Measurements from ENCODE around the gene LILRB2.
"Not testable (repeated sequence)": the region's sequence is repeated elsewhere in the genome, so short reads cannot be mapped to it uniquely, and the experiment has no call there.

The LILRB2 gene
- 0 to 0.22 reads per million in 2 donors for total RNA-seq

DNA sequence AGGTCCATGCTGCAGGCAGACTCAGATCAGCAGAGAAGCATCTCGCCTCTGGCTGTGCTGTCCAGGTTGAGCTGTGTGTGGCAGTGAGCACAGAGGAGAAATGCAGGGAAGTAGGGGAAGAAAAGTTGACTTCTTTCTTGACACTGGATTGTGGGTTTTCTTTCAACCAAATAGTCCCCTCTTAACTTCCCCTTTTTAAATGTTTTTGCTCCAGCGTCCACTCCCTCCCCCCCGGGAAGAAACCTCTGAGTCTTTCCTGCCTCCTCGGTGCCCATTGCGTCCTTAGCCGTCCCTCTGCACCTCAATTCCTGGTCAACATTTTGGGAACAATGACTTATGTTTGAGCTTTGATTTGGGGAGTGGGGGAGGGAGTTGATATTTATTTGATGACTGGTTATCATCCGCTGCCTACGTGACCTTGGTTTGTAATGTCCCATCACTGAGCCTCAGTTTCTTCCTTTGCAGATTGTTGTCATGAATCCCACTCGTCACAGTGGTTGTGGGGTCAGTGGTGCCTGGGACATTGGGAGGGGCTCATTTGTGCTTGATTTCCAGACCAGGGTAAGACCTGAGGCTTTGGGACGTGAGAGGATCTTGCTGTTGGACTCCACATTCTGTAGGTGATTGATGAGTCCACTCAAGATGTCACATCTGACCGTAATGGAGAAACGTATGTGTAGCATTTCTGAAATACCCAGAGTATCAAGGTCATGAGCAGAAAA, at the start of gene LILRB2:
LILRB2 (minus strand) TSS at position 104 of the 722 bp plus-strand sequence. CDS start 614 bp downstream, outside the sequence.
- no peak for DNase-seq

DNA sequence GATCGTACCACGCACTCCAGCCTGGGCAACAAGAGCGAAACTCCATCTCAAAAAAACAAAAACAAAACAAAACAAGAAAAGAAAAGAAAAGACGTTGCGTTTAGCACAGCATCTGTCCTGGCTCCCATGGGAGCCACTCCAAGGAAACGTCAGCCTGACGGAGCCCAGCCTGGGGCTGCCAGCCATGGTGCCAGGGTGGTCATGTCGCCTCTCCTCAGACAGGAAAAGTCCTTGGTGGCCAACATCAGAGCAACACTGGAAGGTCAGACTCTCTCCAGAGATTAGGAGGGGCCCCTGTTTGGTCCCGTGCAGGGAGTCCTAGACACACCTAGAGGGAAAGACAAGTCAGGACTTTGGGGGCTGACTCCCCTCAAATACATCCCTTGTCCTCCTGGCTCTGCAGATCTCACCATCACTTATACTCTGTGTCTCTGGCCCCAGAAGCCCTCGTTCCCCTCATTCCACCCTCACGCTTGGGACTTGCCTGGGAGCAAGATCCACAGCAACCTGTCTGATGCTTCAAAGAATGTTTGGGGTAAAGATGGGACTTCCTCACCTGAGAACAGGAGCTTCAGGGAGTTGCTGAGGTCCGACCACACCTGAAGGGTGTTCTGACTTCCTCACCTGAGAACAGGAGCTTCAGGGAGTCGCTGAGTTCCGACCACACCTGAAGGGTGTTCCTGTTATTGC, 48.7 kb upstream of the LILRB2 start:
- DNase-seq: no peak

DNA sequence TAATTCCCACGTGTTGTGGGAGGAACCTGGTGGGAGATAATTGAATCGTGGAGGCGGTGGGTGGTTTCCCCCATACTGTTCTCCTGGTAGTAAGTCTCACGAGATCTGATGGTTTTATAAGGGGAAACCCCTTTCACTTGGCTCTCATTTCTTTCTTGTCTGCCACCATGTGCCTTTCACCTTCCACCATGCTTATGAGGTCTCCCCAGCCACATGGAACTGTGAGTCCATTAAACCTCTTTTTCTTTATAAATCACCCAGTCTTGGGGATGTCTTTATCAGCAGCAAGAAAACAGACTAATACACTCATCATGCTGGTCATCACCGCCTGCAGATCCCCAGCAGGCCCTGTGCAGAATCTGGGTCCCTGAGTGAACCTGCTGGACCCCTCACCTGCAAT, 47.9 kb upstream of the LILRB2 start:
- not testable (repeated sequence) for DNase-seq

DNA sequence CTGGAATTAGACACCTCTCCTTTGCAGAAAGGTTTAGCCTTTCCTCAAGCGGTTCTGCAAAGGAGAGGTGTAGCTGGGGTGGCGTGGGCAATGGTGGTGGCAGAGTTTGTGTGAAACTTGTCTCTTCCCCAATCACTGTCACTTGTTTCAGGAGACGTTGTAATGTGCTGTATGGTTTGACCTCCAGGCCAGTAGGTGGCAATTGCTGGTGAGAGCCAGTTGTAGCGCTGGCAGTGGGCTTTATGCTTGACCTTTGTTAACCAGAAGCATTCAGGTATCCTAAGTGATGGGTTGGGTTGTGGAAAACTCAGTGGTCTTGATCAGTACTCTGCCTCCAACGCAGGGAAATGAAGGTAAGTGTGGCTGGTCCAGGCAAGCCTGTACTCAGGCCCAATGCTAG, 44.7 kb upstream of the LILRB2 start:
- no peak for DNase-seq

DNA sequence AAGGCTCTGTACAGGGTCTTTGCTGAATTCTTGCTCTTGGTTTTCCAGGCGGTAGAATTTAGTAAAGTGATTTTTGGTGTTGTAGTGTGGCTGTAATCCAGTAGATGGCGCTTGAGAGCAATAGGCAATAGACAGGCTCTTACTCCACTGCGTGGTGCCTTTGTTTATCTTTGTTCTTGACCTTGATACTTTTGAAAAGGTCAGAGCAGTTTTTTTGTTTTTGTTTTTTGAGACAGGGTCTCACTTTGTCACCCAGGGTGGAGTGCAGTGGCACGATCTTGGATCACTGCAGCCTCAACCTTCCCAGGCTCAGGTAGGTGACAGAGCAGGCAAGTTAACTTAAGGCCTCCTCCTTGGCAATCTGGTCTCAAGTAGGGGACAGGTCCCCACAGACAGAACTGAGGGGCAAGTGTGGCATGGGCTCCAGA, 44.3 kb upstream of the LILRB2 start:
- no peak for DNase-seq

DNA sequence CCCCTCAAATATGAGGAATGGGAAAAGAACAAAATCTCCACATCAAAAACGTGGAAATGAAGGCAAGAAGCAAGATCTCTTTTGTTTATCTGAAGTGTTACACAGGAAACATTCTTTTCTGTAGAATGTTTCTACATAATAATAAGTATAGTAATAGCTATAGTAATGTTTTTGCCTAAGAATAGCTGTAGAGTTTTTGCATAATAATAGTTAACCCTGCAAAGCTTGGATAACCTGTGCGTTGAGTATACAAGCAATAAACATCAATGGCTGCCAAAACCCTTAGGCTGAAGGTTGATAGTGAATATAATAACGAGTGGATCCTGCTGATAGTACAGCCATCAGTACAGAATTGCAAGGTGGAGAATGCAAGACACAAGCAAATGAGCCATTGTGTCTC, 43.2 kb upstream of the LILRB2 start:
- no peak for DNase-seq

DNA sequence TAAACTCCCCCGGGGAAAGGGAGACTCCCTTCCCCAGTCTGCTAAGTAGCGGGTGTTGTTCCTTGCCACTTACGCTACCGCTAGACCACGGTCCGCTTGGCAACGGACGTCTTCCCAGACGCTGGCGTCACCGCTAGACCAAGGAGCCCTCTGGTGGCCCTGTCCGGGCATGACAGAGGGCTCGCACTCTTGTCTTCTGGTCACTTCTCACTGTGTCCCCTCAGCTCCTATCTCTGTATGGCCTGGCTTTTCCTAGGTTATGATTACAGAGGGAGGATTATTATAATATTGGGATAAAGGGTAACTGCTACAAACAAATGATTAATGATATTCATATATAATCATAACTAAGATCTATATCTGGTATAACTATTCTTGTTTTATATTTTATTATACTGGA, 42.0 kb upstream of the LILRB2 start:
- DNase-seq: not testable (repeated sequence)

DNA sequence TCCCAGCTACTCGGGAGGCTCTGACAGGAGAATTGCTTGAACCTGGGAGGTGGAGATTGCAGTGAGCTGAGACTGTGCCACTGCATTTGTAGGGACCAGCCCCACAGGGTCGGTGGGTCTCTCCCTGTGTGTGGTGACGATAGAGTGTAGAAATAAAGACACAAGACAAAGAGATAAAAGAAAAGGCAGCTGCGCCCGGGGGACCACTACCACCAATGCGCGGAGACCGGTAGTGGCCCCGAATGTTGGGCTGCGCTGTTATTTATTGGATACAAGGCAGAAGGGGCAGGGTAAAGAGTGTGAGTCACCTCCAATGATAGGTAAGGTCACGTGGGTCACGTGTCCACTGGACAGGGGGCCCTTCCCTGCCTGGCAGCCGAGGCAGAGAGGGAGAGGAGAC, 41.4 kb upstream of the LILRB2 start:
- not testable (repeated sequence) for DNase-seq

DNA sequence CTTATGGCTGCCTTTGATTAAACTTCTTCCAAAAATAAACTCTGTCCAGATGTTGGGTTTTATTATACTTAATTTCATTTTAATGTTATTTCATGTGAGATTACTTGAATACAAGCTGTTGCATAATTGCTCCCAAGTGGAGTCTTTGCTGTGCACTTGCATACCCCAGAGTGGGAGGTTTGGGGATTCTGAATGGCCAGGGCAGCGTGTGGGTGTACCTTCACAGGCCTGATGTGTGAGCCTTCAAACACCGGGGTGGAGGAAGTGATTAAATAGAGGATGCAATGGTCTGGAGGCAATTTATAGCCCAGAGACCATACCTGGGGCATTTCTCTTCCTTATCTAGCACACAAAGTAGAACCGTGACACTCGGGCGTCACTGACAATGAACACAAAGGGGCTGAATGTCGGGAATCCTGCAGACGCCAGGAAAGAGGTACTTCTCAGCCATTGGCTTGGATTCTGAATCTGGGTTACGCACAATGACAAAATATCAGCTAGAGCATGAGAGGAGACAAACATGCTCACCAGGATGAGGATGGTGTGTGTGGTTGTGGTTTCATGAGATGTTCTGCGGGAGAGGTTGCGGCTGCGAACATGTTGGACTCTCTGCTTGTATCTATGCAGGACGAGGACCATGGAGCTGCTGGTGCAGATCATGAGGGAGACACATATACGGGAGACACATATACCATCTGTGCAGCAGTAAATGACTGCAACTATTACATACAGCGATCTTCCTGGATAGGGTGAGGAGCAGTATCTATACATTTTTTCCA, 39.2 kb upstream of the LILRB2 start:
- no peak for DNase-seq

DNA sequence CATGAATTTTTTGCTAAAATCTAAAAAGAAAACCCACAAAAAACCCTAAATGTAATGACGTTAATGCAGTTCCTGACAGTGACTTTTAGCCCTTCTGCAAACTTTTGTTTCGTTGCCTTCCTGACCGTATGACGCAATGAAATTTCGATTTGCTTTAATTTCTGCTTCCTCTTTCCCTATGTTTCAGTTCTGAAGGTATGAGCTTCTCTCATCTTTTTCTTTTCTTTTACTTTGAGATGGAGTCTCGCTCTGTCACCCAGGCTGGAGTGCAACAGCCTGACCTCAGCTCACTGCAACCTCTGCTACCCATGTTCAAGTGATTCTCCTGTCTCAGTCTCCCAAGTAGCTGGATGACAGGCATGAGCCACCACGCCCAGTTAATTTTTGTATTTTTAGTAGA, 38.1 kb upstream of the LILRB2 start:
- DNase-seq: no peak

DNA sequence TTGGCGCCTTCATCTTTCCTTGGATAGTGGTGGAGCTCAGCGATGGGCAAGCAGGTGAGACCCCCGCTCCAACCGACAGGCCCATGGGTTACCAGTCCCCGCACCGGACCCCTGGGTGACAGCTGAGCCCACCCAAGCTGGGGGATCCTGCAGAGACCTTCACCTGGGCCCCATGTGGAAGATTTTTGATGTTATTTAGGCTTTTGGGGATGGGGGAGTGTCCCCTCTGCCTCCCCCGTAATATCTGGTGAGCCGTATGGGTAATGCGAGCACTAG, 37.0 kb upstream of the LILRB2 start:
- no peak for DNase-seq

DNA sequence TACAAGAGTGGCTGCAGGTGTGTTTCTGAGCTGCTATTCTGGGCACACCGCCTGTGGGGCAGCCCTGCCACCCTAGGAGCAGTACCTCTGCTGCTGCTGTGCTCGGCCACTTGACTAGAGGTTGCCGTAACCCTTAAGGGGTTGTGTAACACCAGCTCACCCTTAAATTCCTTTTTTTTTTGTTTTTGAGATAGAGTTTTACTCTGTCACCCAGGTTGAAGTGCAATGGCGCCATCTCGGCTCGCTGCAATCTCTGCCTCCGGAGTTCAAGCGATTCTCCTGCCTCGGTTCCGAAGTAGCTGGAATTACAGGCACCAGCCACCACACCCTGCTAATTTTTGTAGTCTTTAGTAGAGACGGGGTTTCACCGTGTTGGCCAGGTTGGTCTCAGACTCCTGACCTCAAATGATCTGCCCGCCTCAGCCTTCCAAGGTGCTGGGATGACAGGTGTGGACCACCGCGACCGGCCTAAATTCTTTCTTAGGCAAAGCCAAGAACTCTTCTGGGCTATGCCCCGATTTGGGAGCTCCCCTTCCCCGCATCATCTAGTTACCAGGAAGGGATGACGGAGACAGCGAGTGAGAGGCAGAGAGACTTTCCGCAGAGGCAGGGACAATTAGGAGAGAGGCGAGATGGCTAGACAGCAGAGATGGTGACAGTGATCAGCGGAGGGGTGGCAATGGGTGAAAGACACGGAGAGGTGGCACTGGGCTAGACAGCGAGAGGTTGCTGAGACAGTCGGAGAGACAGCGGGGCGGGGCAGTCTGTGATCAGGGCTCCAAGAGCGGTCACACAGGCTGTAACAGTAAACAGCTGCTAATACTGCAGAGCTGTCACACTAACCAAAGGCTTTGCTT, 36.4 kb upstream of the LILRB2 start:
- no peak for DNase-seq

DNA sequence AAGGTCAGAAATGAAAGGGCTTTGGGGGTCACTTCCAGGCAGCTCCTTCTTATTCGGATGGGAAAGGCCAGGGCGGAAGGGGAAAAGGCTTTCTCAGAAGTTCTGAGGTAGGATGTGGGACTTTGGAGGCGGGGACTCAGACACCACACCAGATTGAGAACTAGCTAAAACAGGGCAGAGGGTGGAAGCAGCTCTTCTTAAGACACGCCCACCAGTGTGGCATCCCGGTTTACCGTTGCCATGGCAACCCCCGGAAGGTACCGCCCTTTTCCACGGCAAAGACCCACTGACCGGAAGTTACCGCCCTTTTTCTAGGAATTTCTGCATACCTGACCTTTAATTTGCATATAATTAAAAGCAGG, 35.8 kb upstream of the LILRB2 start:
- no peak for DNase-seq

DNA sequence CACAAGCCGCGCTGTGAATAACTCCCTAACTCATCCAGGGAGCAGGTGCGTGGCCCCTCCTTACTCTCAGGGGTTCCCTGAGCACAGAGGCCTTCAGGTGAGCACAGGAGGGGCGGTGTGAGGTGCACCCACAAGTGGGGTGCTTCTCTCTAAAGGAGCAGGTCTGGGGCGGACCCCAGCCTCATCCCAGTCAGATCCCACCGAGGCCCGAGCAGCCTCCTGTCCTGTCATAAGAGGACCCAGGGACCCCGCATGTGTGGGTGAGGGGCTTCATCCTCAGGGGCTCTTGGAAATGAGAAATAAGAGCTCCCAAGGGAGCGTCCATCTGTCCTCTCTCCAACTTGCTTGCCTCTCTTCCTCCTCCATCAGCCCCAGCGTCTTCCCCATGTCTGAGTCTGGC, 35.0 kb upstream of the LILRB2 start:
- no peak for DNase-seq

DNA sequence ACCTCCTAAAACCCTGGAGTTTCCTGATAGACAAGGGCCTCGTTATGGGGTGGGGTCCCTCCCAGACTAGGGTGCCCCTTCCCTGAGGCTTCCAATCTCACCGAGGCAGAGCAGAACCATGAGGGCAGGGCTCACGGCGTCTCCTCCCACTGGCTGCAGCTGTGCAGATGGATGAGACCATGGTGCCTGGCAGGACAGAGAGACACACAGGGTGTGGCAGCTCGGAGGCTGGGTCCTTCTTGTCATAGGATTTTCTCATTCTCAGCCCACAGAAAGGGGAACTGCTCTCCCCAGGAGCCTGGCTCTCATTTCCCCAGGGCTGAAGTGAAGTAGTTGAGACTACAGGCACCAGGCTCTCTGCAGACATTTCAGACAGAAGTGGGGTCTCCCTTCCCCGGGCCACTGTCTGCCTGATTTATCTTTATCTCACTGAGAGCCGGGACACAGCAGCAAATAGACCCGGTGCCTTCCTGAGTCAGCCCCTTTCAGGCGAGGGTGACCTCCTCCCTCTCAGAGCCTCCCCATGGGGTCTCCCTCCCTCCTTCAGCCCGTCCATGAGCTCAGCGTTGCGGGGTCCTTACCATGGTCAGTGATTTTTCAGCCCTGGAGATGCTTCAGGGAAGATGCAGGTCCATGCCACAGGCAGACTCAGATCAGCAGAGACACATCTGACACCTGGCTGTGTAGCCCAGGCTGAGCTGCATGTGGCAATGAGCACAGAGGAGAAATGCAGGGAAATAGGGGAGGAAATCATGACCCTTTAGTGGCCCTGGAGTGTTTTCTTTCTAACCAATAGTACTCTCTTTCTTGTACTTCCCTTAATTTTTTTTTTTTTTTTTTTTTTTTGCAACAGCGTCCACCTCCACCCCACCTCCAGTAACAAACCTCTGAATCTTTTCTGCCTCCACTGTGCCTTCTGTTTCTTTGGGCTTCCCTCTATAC, 31.8 kb upstream of the LILRB2 start, which contains the start of gene LILRA5:
LILRA5 (minus strand) TSS at position 731 of the 942 bp plus-strand sequence; CDS start at position 584, 147 bp downstream.
- no peak for DNase-seq

DNA sequence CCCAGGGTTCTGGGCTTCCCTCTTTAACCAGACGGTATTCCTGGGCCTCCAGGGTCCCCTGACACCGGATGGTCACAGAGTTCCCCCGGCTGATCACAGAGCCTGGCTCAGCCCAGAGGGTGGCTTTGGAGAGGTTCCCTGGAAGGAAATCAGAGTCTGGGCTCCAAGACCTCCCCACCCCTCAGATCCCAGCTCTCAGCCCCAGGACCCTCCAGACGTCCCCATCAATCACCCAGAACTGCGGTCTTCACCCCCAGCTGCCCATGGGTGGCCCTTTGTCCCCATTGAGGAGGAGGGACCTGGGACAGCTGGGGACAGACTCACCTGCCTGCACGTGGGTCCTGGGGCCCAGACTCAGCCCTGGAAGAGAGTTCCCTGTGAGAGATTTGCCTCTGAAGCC, 31.1 kb upstream of the LILRB2 start:
- no peak for DNase-seq

DNA sequence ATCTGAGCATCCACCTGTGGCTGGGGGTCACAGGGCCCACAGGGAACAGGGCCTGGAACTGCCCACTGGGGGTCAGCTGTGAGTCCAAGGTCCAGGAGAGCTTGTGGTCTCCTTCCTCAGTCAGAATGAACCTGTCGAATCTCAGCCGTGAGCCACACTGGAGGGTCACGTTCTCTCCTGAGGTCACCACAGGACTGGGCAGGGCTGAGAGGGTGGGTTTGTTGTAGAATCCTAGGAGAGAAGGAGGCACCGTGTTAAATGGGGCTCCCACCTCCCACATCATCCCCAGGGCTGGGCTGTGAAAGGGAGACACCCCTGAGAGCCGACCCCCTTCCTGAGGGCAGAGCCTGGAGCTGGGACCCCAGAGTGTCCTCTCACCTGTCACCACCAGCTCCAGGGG, 30.6 kb upstream of the LILRB2 start:
- DNase-seq: no peak

DNA sequence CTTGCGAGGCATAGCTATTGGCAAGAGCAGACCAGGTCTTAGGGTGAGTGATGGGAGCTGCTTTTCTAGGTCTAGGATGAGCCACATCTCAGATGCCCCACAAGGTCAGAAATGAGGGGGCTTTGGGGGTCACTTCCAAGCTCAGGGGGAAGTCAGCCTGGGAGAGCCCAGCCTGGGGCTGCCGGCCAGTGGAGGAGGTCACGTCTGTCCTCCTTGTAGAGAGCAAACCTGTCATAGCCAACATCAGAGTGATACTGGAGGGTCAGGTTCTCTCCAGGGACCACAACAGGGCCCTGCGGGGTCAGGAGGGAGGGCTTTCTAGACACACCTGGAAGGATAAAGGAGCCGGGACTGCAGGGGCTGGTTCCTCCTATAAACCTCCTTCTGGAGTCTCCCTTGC, 29.6 kb upstream of the LILRB2 start:
- DNase-seq: no peak

DNA sequence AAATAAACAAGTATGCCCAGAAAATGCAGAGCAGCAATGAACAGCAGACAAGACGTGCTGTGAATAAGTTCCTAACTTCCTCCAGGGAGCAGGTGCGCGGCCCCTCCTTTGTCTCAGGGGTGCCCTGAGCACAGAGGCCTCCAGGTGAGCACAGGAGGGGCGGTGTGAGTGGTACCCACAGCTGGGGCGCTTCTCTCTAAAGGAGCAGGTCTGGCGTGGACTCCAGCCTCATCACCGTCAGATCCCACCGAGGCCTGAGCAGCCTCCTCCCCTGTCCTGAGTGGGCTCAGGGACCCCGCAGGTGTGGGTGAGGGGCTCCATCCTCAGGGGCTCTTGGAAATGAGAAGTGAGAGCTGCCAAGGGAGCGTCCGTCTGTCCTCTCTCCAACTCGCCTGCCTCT, 28.9 kb upstream of the LILRB2 start:
- DNase-seq: no peak

DNA sequence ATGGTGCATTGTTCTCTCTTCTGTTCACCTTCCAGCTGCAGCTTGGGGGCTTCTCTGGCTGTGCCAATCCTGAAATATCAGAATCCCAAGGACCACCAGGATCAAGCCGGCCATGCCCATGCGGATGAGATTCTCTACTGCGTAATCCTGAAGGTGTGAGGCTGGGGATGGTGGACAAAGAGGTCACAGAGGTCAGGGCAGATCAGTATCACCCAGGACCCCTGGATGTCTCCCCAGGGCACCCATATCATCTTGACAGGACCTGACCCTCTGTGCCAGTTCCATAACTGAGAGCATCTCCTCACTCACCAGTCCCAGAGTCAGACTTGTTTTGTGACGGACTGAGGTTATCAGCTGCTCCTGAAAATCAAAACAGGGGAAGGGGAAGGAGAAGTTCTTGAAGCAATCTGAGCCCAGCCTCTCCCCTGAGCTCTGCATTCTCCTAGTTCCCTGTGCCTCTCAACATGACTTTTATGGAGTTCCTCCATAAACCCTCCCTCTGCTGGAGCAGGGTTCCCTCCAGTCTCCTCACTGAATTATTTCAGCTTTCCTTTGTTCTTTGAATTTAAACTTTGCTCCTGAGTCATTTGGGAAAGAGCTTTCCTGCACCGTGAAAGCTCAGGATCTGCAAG, 26.6 kb upstream of the LILRB2 start:
- DNase-seq: no peak

DNA sequence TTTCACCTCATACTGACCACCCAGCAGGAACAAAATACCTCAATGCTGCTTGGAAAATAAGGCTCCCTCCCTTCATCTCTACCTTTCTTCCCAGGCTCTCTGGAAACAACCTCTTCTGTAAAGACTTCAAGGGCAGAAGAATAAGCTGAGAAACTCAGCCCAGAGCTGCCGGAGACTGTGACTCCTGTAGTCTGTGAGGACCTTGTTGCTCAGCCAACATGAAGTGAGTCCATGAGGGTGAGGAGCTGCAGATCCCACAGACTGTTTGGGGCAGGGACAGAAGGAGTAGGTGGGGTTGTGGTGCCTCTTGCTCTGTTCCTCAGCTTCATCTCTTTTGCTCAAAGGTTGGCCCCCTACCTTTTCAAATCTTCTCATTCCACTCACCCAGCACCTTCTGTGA, 24.2 kb upstream of the LILRB2 start:
- DNase-seq: no peak

Measured in activated gamma-delta T cell (primary cell).